ENCODE measurements around the gene SRP14.

The SRP14 gene

DNA sequence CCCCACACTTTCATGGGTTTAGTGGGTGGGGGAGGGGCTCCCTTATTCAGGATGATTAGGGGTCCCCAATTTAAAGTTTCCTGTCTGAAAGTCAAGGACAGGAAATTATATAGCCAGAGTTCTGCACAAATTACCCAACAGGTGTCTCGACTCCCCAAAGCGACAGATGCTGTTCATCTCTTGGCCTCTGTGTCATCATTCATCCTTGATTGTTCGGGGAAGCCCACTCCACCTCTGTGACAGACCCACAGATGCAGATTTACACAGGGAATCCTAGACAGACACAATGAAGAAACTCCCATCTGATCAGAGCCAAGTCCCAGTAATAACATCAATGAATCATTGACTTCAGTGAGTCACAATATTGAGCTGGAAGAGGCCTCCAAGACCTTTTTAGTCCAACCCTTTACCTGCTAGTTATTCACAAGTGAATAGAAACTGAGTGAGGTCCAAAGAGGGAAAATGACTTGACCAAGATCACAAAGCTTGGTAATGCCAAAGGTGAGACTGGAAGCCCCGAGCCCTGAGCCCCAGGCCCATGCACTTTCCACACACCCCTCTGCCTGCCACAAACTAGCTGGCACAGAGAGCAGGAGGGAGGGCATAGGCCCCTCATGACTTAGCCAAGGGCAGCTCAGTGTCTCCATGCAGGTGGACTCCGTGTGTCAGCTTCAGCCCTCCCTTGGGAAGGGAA lies 7.9 kb upstream of the SRP14 start:
- peak; percentile 74 for ATAC-seq (ENCODE audit: low read depth)
- Histone ChIP-seq H3K4me1 (ENCODE audit: insufficient read depth, poor library complexity, severe bottlenecking) (peaks cover 27% of the 10 kb centered on the region), H3K9me3 (ENCODE audit: severe bottlenecking) (no peaks in the 10 kb centered on the region), H3K27me3 (ENCODE audit: insufficient read depth, poor library complexity, severe bottlenecking) (no peaks in the 10 kb centered on the region), H3K27ac (ENCODE audit: poor library complexity, severe bottlenecking) (peak overlapping the region; percentile 79), H3K4me3 (ENCODE audit: severe bottlenecking) (no peak overlapping the region), H3K36me3 (ENCODE audit: low read depth) (no peaks in the 10 kb centered on the region)
- no peak for DNase-seq (ENCODE audit: low spot score)
- TF ChIP-seq, protein P1, sequence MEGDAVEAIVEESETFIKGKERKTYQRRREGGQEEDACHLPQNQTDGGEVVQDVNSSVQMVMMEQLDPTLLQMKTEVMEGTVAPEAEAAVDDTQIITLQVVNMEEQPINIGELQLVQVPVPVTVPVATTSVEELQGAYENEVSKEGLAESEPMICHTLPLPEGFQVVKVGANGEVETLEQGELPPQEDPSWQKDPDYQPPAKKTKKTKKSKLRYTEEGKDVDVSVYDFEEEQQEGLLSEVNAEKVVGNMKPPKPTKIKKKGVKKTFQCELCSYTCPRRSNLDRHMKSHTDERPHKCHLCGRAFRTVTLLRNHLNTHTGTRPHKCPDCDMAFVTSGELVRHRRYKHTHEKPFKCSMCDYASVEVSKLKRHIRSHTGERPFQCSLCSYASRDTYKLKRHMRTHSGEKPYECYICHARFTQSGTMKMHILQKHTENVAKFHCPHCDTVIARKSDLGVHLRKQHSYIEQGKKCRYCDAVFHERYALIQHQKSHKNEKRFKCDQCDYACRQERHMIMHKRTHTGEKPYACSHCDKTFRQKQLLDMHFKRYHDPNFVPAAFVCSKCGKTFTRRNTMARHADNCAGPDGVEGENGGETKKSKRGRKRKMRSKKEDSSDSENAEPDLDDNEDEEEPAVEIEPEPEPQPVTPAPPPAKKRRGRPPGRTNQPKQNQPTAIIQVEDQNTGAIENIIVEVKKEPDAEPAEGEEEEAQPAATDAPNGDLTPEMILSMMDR (IDR thresholded peaks at IDR 0.05; ENCODE audit: poor library complexity, severe bottlenecking): no peak

DNA sequence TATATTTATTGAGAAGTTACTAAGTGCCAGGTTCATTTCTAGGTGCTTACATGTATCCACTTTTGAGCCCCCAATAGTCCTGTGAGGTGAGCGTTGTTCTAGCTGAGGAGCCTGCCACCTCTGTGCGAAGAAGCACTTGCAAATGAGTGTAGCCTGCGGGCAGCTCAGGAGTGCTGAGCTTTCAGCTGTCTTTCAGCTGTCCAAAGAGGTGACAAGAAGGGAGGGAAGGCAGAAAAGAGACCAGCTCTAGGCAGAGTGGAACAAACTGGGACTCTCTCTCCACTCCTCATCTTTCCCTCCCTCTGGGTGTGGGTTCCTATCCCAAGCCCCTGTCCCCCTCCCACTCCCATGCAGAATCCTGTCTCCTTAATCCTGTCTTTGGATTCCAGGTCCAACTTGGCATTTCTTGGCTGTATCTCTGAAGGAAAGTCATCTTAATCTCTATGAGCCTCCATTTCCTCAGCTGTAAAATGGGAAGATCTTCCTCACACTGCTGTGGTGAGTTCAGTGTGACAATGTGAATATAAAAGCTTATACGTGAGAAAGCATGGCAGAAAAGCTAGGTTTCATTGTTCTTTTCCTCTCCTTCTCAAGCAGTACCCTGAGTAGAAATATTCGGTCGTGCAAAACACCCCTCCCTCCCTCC lies 6.7 kb upstream of the SRP14 start:
- H3K36me3 ChIP-seq (ENCODE audit: low read depth): no peaks in the 10 kb centered on the region
- no peak for DNase-seq (ENCODE audit: low spot score)
- peak overlapping the region; percentile 8 for H3K27ac ChIP-seq (ENCODE audit: poor library complexity, severe bottlenecking)
- no peaks in the 10 kb centered on the region for H3K27me3 ChIP-seq (ENCODE audit: insufficient read depth, poor library complexity, severe bottlenecking)
- no peaks in the 10 kb centered on the region for H3K9me3 ChIP-seq (ENCODE audit: severe bottlenecking)
- H3K4me1 ChIP-seq (ENCODE audit: insufficient read depth, poor library complexity, severe bottlenecking): peaks cover 27% of the 10 kb centered on the region
- no peak overlapping the region for H3K4me3 ChIP-seq (ENCODE audit: severe bottlenecking)
- 0 out of 3 replicates have a peak, but pooled peaks have one; percentile 1 for ATAC-seq (ENCODE audit: low read depth)
- TF ChIP-seq, protein P1 (IDR thresholded peaks at IDR 0.05; ENCODE audit: poor library complexity, severe bottlenecking): no peak

DNA sequence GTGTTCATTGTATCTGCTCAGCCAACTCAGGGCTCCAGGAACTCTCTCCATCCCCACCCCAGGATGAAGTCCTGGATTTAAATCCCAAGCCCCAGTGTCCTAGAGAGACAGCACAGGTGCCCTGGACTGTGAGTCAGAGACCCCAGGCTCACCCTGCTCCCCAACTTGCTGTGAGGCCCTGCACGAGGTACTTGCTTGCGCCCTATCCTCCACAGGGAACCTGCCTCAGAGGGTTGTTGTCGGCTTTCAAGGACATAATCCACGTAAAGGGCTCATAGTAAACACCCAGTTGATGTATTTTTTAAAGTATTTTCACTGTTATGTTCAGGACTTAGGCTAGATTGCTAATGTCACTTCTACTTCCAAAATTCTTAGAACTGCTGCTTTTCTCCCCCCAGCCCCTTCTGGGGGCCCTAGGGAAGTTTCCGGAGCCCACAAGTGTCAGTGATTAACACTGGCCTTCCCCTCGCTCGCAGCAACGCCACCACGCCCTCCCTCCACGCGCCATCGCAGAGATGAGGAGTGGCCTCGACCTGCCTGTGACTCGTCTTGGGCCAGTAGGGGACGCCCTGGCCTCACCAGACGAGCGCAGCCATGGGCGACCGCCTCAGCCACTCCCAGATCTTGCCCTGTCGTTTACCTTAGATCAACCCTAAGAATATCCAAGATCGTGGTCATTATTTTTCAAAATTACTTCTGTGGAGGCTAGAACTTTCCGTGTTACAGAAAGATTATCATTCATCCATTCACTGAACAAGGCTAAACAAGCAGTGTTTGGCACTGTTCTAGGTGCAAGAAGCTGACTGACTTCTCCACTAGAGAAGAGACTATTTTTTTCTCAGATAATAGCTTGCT lies 6.0 kb upstream of the SRP14 start:
- peak; percentile 82 for ATAC-seq (ENCODE audit: low read depth)
- H3K4me3 ChIP-seq (ENCODE audit: severe bottlenecking): no peak overlapping the region
- peak; percentile 89 for DNase-seq (ENCODE audit: low spot score)
- no peaks in the 10 kb centered on the region for H3K27me3 ChIP-seq (ENCODE audit: insufficient read depth, poor library complexity, severe bottlenecking)
- H3K36me3 ChIP-seq (ENCODE audit: low read depth): no peaks in the 10 kb centered on the region
- H3K27ac ChIP-seq (ENCODE audit: poor library complexity, severe bottlenecking): peak overlapping the region; percentile 8
- TF ChIP-seq, protein P1 (IDR thresholded peaks at IDR 0.05; ENCODE audit: poor library complexity, severe bottlenecking): peak; percentile 100
- H3K9me3 ChIP-seq (ENCODE audit: severe bottlenecking): no peaks in the 10 kb centered on the region
- peaks cover 27% of the 10 kb centered on the region for H3K4me1 ChIP-seq (ENCODE audit: insufficient read depth, poor library complexity, severe bottlenecking)

DNA sequence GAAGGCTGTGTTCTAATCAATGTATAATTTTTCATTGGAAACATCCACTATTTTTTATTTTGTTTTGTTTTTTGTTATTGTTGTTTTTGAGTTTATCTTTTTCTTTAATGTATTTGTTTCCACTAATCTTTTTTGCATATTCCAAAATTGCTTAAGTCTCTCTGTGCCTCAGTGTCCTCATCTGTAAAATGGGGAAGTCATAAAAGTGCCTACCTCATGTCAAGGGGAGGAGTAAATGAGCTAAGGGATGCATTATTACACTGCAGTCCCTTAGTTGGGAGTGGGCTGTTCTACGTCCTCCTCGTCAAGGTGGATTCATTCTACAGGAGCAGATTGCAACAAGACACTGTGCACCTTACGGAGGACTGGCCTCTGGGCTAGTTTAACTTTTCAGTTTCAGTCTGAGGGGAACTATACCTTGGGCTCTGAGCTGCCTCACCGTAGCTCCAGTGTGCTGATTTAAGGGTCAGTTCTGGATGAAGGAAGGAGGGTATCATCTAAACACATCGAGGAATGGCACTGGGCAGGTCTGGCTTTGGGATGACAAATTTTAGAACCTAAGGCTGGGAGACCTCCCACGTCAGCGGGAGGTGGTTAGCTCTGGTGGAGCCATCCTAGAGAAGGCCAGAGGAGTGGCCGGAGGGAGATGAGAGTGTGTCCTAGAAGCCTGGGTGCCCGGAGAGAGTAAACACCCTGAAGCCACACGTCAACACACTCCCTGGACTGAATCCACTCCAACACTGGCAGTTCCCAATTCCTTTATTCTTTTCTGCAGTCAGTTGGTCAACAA lies 5.1 kb upstream of the SRP14 start:
- TF ChIP-seq, protein P1 (IDR thresholded peaks at IDR 0.05; ENCODE audit: poor library complexity, severe bottlenecking): no peak
- H3K4me3 ChIP-seq (ENCODE audit: severe bottlenecking): no peak overlapping the region
- no peak for ATAC-seq (ENCODE audit: low read depth)
- no peak overlapping the region for H3K27ac ChIP-seq (ENCODE audit: poor library complexity, severe bottlenecking)
- H3K4me1 ChIP-seq (ENCODE audit: insufficient read depth, poor library complexity, severe bottlenecking): peaks cover 27% of the 10 kb centered on the region
- H3K9me3 ChIP-seq (ENCODE audit: severe bottlenecking): no peaks in the 10 kb centered on the region
- H3K27me3 ChIP-seq (ENCODE audit: insufficient read depth, poor library complexity, severe bottlenecking): no peaks in the 10 kb centered on the region
- DNase-seq (ENCODE audit: low spot score): no peak
- H3K36me3 ChIP-seq (ENCODE audit: low read depth): no peaks in the 10 kb centered on the region
